RWPE2 (cell line): ENCODE data around the gene NCOR2.
A peak's percentile ranks its signal among the peaks of the same experiment; 100 is the strongest.

Experiments
- ATAC-seq: fragments of 200-7000 bp; cut with Tn5 transposase; 3 replicates; pipeline ENCODE4 v1.9.1; 2021; ENCODE audit warnings: low read depth
- DNase-seq: peaks from one replicate; pipeline ENCODE4 v3.0.0-alpha.2; 2020; ENCODE audit warnings: low spot score
- H3K27ac ChIP-seq: fragments of 450-650 bp; 2 replicates; pipeline ENCODE4 v1.5.1; 2017; ENCODE audit warnings: mild to moderate bottlenecking; ENCODE audit not compliant: poor library complexity, severe bottlenecking
- H3K27me3 ChIP-seq: fragments of 250-450 bp; sonication (Bioruptor Pico); 2 replicates; pipeline ENCODE4 v1.5.1; 2021; ENCODE audit warnings: mild to moderate bottlenecking, moderate library complexity; ENCODE audit not compliant: insufficient read depth, poor library complexity, severe bottlenecking
- H3K36me3 ChIP-seq: fragments of 250-450 bp; sonication (Bioruptor Pico); 2 replicates; pipeline ENCODE4 v1.5.1; 2020; ENCODE audit warnings: low read depth, mild to moderate bottlenecking, moderate library complexity
- H3K4me1 ChIP-seq: fragments of 250-450 bp; sonication (Bioruptor Pico); 2 replicates; pipeline ENCODE4 v1.5.1; 2021; ENCODE audit warnings: mild to moderate bottlenecking, moderate library complexity; ENCODE audit not compliant: insufficient read depth, poor library complexity, severe bottlenecking
- H3K4me3 ChIP-seq: fragments of 250-450 bp; sonication (Bioruptor Pico); 2 replicates; pipeline ENCODE4 v1.5.1; 2021; ENCODE audit warnings: mild to moderate bottlenecking, moderate library complexity; ENCODE audit not compliant: severe bottlenecking
- H3K9me3 ChIP-seq: fragments of 250-450 bp; sonication (Bioruptor Pico); 2 replicates; pipeline ENCODE4 v1.5.1; 2021; ENCODE audit warnings: mild to moderate bottlenecking, moderate library complexity; ENCODE audit not compliant: severe bottlenecking
- TF ChIP-seq, protein P1 (sequence below): fragments of 450-650 bp; IDR thresholded peaks from one replicate; pipeline ENCODE4 v1.5.1; 2017; ENCODE audit warnings: mild to moderate bottlenecking, moderate library complexity; ENCODE audit not compliant: poor library complexity, severe bottlenecking

The NCOR2 gene

GRCh38 chr12:124609041-124609989 is 41.9 kb upstream of the NCOR2 start:
- H3K36me3 ChIP-seq: no peaks in the 10 kb centered on the region
- DNase-seq: peak; percentile 95
- H3K4me1 ChIP-seq: peaks cover 22% of the 10 kb centered on the region
- no peaks in the 10 kb centered on the region for H3K27me3 ChIP-seq
- no peak overlapping the region for H3K4me3 ChIP-seq
- peak; percentile 65 for ATAC-seq
- peak overlapping the region; percentile 74 for H3K27ac ChIP-seq
- H3K9me3 ChIP-seq: no peaks in the 10 kb centered on the region
- TF ChIP-seq, protein P1, sequence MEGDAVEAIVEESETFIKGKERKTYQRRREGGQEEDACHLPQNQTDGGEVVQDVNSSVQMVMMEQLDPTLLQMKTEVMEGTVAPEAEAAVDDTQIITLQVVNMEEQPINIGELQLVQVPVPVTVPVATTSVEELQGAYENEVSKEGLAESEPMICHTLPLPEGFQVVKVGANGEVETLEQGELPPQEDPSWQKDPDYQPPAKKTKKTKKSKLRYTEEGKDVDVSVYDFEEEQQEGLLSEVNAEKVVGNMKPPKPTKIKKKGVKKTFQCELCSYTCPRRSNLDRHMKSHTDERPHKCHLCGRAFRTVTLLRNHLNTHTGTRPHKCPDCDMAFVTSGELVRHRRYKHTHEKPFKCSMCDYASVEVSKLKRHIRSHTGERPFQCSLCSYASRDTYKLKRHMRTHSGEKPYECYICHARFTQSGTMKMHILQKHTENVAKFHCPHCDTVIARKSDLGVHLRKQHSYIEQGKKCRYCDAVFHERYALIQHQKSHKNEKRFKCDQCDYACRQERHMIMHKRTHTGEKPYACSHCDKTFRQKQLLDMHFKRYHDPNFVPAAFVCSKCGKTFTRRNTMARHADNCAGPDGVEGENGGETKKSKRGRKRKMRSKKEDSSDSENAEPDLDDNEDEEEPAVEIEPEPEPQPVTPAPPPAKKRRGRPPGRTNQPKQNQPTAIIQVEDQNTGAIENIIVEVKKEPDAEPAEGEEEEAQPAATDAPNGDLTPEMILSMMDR: no peak

- no peaks in the 10 kb centered on the region for H3K9me3 ChIP-seq
- H3K27ac ChIP-seq: peak overlapping the region; percentile 74
- ATAC-seq: peak; percentile 44
- TF ChIP-seq, protein P1: no peak
- peaks cover 22% of the 10 kb centered on the region for H3K4me1 ChIP-seq
- no peaks in the 10 kb centered on the region for H3K27me3 ChIP-seq
- H3K36me3 ChIP-seq: no peaks in the 10 kb centered on the region
- no peak for DNase-seq
- no peak overlapping the region for H3K4me3 ChIP-seq
Observed at GRCh38 chr12:124608450-124608870, 41.0 kb upstream of the NCOR2 start.

DNA sequence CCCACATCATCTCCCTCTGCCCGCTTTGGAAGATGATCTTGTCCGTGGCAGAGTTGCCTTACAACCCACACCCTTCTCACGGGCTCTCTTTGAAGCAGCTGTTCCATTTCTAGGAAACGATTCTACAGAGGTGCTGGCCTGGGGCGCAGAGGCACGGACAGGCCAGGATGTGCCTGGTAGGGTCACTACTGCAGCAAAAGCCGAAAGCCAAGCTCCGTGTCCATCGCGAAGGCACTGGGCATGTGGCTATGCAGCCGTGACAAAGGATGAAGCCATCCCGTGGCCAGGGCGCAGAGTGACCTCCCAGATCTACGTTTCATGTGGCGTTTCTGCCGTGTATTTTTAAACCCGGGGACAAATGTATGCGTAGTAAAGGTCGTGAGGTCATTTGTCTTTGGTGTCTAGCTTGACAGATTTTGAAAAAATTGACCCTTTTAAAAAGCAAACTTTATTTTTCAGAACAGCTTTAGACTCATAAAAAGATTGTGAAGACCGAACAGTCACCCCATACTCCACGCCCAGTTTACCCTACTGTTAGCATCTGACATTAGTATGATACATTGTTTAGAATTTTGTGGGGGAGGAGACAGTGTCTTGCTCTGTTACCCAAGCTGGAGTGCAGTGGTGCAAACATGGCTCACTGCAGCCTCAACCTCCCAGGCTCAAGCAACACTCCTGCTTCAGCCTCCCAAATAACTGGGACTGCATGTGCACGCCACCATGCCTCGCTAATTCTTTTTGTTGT is 40.4 kb upstream of the NCOR2 start:
- peak overlapping the region; percentile 74 for H3K27ac ChIP-seq
- no peaks in the 10 kb centered on the region for H3K36me3 ChIP-seq
- TF ChIP-seq, protein P1: no peak
- no peaks in the 10 kb centered on the region for H3K9me3 ChIP-seq
- ATAC-seq: peak; percentile 74
- no peak for DNase-seq
- no peak overlapping the region for H3K4me3 ChIP-seq
- peaks cover 22% of the 10 kb centered on the region for H3K4me1 ChIP-seq
- no peaks in the 10 kb centered on the region for H3K27me3 ChIP-seq

- peaks cover 22% of the 10 kb centered on the region for H3K4me1 ChIP-seq
- no peak overlapping the region for H3K4me3 ChIP-seq
- H3K9me3 ChIP-seq: no peaks in the 10 kb centered on the region
- ATAC-seq: no peak
- no peak for DNase-seq
- H3K27me3 ChIP-seq: no peaks in the 10 kb centered on the region
- no peaks in the 10 kb centered on the region for H3K36me3 ChIP-seq
- TF ChIP-seq, protein P1: no peak
- H3K27ac ChIP-seq: no peak overlapping the region
Observed at GRCh38 chr12:124605883-124606774, 38.7 kb upstream of the NCOR2 start.
